ENCODE results near the gene ZNF22.

GRCh38 chr10:44983895-44984278 is 16.8 kb upstream of the ZNF22 start:
- TF ChIP-seq CTCF (conservative IDR thresholded peaks at IDR 0.05 in 1 of 2, IDR thresholded peaks at IDR 0.05 in 1 of 2; ENCODE audit: extremely low read depth in 1 of 2, insufficient read depth in 1 of 2, low read depth in 1 of 2, low read length in 2 of 2) (no peak), EZH2 (IDR thresholded peaks at IDR 0.05; ENCODE audit: borderline replicate concordance, low read length) (no peak)
